Liver (tissue), 3 donors: ENCODE data around the gene NR1D1.

Experiments
- CTCF ChIP-seq: fragments of 150-350 bp; IDR thresholded peaks from 2 replicates; pipeline ENCODE4 v1.5.1; 2017; ENCODE audit warnings: improper control_type of control experiment, low read depth, low read length; ENCODE audit not compliant: missing input control
- EGR1 ChIP-seq, 2 donors: IDR thresholded peaks; 2 replicates each; pipeline ENCODE4 v1.6.1; 2016 to 2018; ENCODE audit warnings: antibody characterized with exemption in 2 of 2, low read depth in 2 of 2
- FOXA1 ChIP-seq: IDR thresholded peaks from 2 replicates; pipeline ENCODE4 v1.6.1; 2016; ENCODE audit warnings: antibody characterized with exemption
- HNF4A ChIP-seq, 2 donors: conservative IDR thresholded peaks; 2 replicates each; pipeline ENCODE4 v1.6.1; 2016; ENCODE audit warnings: antibody characterized with exemption in 2 of 2, mild to moderate bottlenecking in 2 of 2
- JUND ChIP-seq, 2 donors: IDR thresholded peaks; 2 replicates each; pipeline ENCODE4 v1.6.1; 2016; ENCODE audit warnings: antibody characterized with exemption in 2 of 2
- RAD21 ChIP-seq, 2 donors: IDR thresholded peaks; 2 replicates each; pipeline ENCODE4 v1.6.1; 2016; ENCODE audit warnings: antibody characterized with exemption in 2 of 2, mild to moderate bottlenecking in 2 of 2
- TAF1 ChIP-seq: conservative IDR thresholded peaks from 2 replicates; pipeline ENCODE4 v1.6.1; 2016; ENCODE audit warnings: antibody characterized with exemption, mild to moderate bottlenecking
- YY1 ChIP-seq: IDR thresholded peaks from 2 replicates; pipeline ENCODE4 v1.6.1; 2016; ENCODE audit warnings: antibody characterized with exemption, mild to moderate bottlenecking
- ZBTB33 ChIP-seq: IDR thresholded peaks from 2 replicates; pipeline ENCODE4 v1.6.1; 2016; ENCODE audit warnings: antibody characterized with exemption
- TF ChIP-seq, protein P1 (sequence below): IDR thresholded peaks from 2 replicates; pipeline ENCODE4 v1.6.1; 2016; ENCODE audit warnings: antibody characterized with exemption
- TF ChIP-seq, protein P2 (sequence below): IDR thresholded peaks from 2 replicates; pipeline ENCODE4 v1.6.1; 2016; ENCODE audit warnings: antibody characterized with exemption, mild to moderate bottlenecking
- TF ChIP-seq, protein P3 (sequence below): IDR thresholded peaks from 2 replicates; pipeline ENCODE4 v1.6.1; 2016; ENCODE audit warnings: antibody characterized with exemption
- donor health status: healthy.
- donor health status: healthy.

GRCh38 chr17:40113110-40113906 is 12.9 kb upstream of the NR1D1 start:
- TF ChIP-seq CTCF (peak; percentile 96), TAF1 (no peak), JUND (IDR thresholded peaks at IDR 0.05) (peak; percentile 38 to 53), RAD21 (IDR thresholded peaks at IDR 0.05) (peak; percentile 94 to 96), YY1 (peak; percentile 83), HNF4A (conservative IDR thresholded peaks at IDR 0.05) (peak; percentile 76 to 80), FOXA1 (peak; percentile 94), ZBTB33 (peak; percentile 41), EGR1 (IDR thresholded peaks at IDR 0.05; ENCODE audit: low read depth in 2 of 2) (peak; percentile 26 to 71)
- TF ChIP-seq, protein P1, sequence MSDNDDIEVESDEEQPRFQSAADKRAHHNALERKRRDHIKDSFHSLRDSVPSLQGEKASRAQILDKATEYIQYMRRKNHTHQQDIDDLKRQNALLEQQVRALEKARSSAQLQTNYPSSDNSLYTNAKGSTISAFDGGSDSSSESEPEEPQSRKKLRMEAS, result peak; percentile 99
- TF ChIP-seq, protein P2, sequence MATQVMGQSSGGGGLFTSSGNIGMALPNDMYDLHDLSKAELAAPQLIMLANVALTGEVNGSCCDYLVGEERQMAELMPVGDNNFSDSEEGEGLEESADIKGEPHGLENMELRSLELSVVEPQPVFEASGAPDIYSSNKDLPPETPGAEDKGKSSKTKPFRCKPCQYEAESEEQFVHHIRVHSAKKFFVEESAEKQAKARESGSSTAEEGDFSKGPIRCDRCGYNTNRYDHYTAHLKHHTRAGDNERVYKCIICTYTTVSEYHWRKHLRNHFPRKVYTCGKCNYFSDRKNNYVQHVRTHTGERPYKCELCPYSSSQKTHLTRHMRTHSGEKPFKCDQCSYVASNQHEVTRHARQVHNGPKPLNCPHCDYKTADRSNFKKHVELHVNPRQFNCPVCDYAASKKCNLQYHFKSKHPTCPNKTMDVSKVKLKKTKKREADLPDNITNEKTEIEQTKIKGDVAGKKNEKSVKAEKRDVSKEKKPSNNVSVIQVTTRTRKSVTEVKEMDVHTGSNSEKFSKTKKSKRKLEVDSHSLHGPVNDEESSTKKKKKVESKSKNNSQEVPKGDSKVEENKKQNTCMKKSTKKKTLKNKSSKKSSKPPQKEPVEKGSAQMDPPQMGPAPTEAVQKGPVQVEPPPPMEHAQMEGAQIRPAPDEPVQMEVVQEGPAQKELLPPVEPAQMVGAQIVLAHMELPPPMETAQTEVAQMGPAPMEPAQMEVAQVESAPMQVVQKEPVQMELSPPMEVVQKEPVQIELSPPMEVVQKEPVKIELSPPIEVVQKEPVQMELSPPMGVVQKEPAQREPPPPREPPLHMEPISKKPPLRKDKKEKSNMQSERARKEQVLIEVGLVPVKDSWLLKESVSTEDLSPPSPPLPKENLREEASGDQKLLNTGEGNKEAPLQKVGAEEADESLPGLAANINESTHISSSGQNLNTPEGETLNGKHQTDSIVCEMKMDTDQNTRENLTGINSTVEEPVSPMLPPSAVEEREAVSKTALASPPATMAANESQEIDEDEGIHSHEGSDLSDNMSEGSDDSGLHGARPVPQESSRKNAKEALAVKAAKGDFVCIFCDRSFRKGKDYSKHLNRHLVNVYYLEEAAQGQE, result peak; percentile 77
- TF ChIP-seq, protein P3, sequence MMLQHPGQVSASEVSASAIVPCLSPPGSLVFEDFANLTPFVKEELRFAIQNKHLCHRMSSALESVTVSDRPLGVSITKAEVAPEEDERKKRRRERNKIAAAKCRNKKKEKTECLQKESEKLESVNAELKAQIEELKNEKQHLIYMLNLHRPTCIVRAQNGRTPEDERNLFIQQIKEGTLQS, result no peak
